HepG2 (cell line): ENCODE data around the gene PPP1R27. TPM values are rescaled to one million over a fixed set of nuclear protein-coding genes. Genes with fewer than 3 reads are reported as not detected.

Experiments
- ATM ChIP-seq: fragments of 450-650 bp; IDR thresholded peaks from 2 replicates; pipeline ENCODE4 v1.7.1; 2017; ENCODE audit warnings: mild to moderate bottlenecking, borderline replicate concordance
- CREB1 ChIP-seq, 2 experiments: fragments of 450-650 bp in 1 of 2; IDR thresholded peaks; 2 replicates each; pipeline ENCODE4 v1.6.1; 2016 to 2017; ENCODE audit warnings: control low read depth in 1 of 2, mild to moderate bottlenecking in 1 of 2, missing compliant biosample characterization in 1 of 2, missing genetic modification characterization in 1 of 2
- FOSL1 ChIP-seq: sonication (generic); formaldehyde crosslinking; IDR thresholded peaks from 2 replicates; pipeline ENCODE4 v1.9.0; 2021; ENCODE audit warnings: missing genetic modification reagents, borderline replicate concordance
- GZF1 ChIP-seq: sonication (generic); formaldehyde crosslinking; IDR thresholded peaks from 2 replicates; pipeline ENCODE4 v1.5.1; 2020; ENCODE audit warnings: mild to moderate bottlenecking, missing genetic modification reagents
- HMG20A ChIP-seq: IDR thresholded peaks from 2 replicates; pipeline ENCODE4 v1.6.1; 2016; ENCODE audit warnings: borderline replicate concordance
- KAT8 ChIP-seq: IDR thresholded peaks from 2 replicates; pipeline ENCODE4 v1.6.1; 2016; ENCODE audit warnings: missing genetic modification reagents, missing compliant biosample characterization
- LCORL ChIP-seq, 2 experiments: fragments of 450-650 bp in 1 of 2; sonication (generic) in 1 of 2; formaldehyde crosslinking in 1 of 2; IDR thresholded peaks; 2 replicates each; pipeline versions ENCODE4 v1.5.0 to v1.6.1; 2017 to 2020; ENCODE audit warnings: antibody characterized with exemption in 1 of 2, missing genetic modification reagents in 1 of 2
- MYPOP ChIP-seq: sonication (generic); formaldehyde crosslinking; IDR thresholded peaks from 2 replicates; pipeline ENCODE4 v1.8.1; 2023; ENCODE audit warnings: mild to moderate bottlenecking, moderate library complexity, missing genetic modification reagents
- NFIB ChIP-seq: sonication (generic); formaldehyde crosslinking; IDR thresholded peaks from 2 replicates; pipeline ENCODE4 v1.9.0; 2021; ENCODE audit warnings: missing genetic modification reagents, mild to moderate bottlenecking, borderline replicate concordance
- SETDB1 ChIP-seq: sonication (generic); formaldehyde crosslinking; IDR thresholded peaks from 2 replicates; pipeline ENCODE4 v1.5.1; 2020; ENCODE audit warnings: missing genetic modification reagents, mild to moderate bottlenecking, borderline replicate concordance
- SNRNP70 ChIP-seq: fragments of 200-400 bp; formaldehyde crosslinking; IDR thresholded peaks from 2 replicates; pipeline ENCODE4 v1.6.1; 2017; ENCODE audit warnings: mild to moderate bottlenecking, low read depth, low read length, moderate library complexity
- SPEN ChIP-seq: sonication (generic); formaldehyde crosslinking; IDR thresholded peaks from 2 replicates; pipeline ENCODE4 v1.5.1; 2020; ENCODE audit warnings: low read depth, mild to moderate bottlenecking, missing genetic modification reagents
- SSRP1 ChIP-seq: IDR thresholded peaks from 2 replicates; pipeline ENCODE4 v1.6.1; 2016; ENCODE audit warnings: control low read depth
- TBX3 ChIP-seq: fragments of 450-650 bp; IDR thresholded peaks from 2 replicates; pipeline ENCODE4 v1.6.1; 2017; ENCODE audit warnings: antibody characterized with exemption, mild to moderate bottlenecking, inconsistent platforms, borderline replicate concordance
- U2AF2 ChIP-seq: fragments of 200-400 bp; formaldehyde crosslinking; IDR thresholded peaks from 2 replicates; pipeline ENCODE4 v1.6.1; 2017; ENCODE audit warnings: low read depth, mild to moderate bottlenecking, low read length
- ZFP82 ChIP-seq: sonication (generic); formaldehyde crosslinking; IDR thresholded peaks from 2 replicates; pipeline ENCODE4 v1.5.1; 2020; ENCODE audit warnings: mild to moderate bottlenecking, missing genetic modification reagents, borderline replicate concordance
- ZMYM2 ChIP-seq: sonication (generic); formaldehyde crosslinking; IDR thresholded peaks from 2 replicates; pipeline ENCODE4 v1.8.0; 2022; ENCODE audit warnings: mild to moderate bottlenecking, missing genetic modification reagents
- ZNF101 ChIP-seq: sonication (generic); formaldehyde crosslinking; IDR thresholded peaks from 2 replicates; pipeline ENCODE4 v1.4.0; 2020; ENCODE audit warnings: mild to moderate bottlenecking, low read depth, missing genetic modification reagents, borderline replicate concordance
- ZNF205 ChIP-seq: IDR thresholded peaks from 2 replicates; pipeline ENCODE4 v1.6.1; 2018; ENCODE audit warnings: missing biosample characterization, missing genetic modification reagents
- ZNF264 ChIP-seq: sonication (generic); formaldehyde crosslinking; IDR thresholded peaks from 2 replicates; pipeline ENCODE4 v1.4.0; 2020; ENCODE audit warnings: missing genetic modification reagents
- ZNF367 ChIP-seq: sonication (generic); formaldehyde crosslinking; IDR thresholded peaks from 2 replicates; pipeline ENCODE4 v1.4.0; 2020; ENCODE audit warnings: missing genetic modification reagents, borderline replicate concordance
- ZNF576 ChIP-seq: sonication (generic); formaldehyde crosslinking; IDR thresholded peaks from 2 replicates; pipeline ENCODE4 v1.4.0; 2020; ENCODE audit warnings: mild to moderate bottlenecking, missing genetic modification reagents
- ZNF766 ChIP-seq: sonication (generic); formaldehyde crosslinking; IDR thresholded peaks from 2 replicates; pipeline ENCODE4 v1.5.0; 2020; ENCODE audit warnings: missing genetic modification reagents, borderline replicate concordance
- ZNF891 ChIP-seq: sonication (generic); formaldehyde crosslinking; IDR thresholded peaks from 2 replicates; pipeline ENCODE4 v1.5.0; 2020; ENCODE audit warnings: mild to moderate bottlenecking, missing genetic modification reagents
- polyA plus RNA-seq, 8 experiments: library from polyadenylated mRNA; depleted of rRNA in 3 of 8; stranded (reverse) in 7 of 8; unstranded in 1 of 8; fragments of >200 nt; fragmentation: Illumina TruSeq in 4 of 8; extraction: Trizol in 4 of 8; gene quantifications; 2 replicates each; pipeline versions ENCODE4 v1.2.1 to v1.2.3, GENCODE V29; 2011 to 2016; ENCODE audit warnings: low read depth in 4 of 8, missing spikeins in 1 of 8, mixed read lengths in 1 of 8; ENCODE audit not compliant: insufficient read depth in 1 of 8
- total RNA-seq, 5 experiments: library from RNA; depleted of rRNA; stranded (reverse); fragments of >200 nt; fragmentation: Illumina TruSeq; extraction: Trizol; gene quantifications; 2 replicates each; pipeline ENCODE4 v1.2.3, GENCODE V29; 2016; ENCODE audit warnings: low read depth in 1 of 5
- TF ChIP-seq, protein P1 (sequence below): sonication (generic); formaldehyde crosslinking; IDR thresholded peaks from 2 replicates; pipeline ENCODE4 v1.4.0; 2020; ENCODE audit warnings: missing genetic modification reagents
- TF ChIP-seq, protein P2 (sequence below): sonication (generic); formaldehyde crosslinking; IDR thresholded peaks from 2 replicates; pipeline ENCODE4 v1.4.0; 2020; ENCODE audit warnings: missing genetic modification reagents

Gene PPP1R27
- total and polyA plus RNA-seq, 2 of the 13 experiments (the other 11 are each of a cell fraction or from before 2014, with no cell fraction given), result 0.17 to 1.00 TPM

- no peak for TF ChIP-seq TBX3
- TF ChIP-seq ZNF766 (CRISPR knock-in tag), result 0 out of 2 replicates have a peak, but pooled peaks have one; percentile 35
- TF ChIP-seq SNRNP70, result no peak
- no peak for TF ChIP-seq ZNF367 (CRISPR knock-in tag)
- no peak for TF ChIP-seq LCORL (IDR thresholded peaks at IDR 0.05)
- 0 out of 2 replicates have a peak, but pooled peaks have one; percentile 14 for TF ChIP-seq LCORL (CRISPR knock-in tag; IDR thresholded peaks at IDR 0.05)
- TF ChIP-seq NFIB (CRISPR knock-in tag), result peak; percentile 61; the same call in 1 of the 2 replicates
- no peak for TF ChIP-seq HMG20A (CRISPR knock-in tag)
- TF ChIP-seq ZNF205 (CRISPR knock-in tag), result no peak; the same call in 1 of the 2 replicates
- TF ChIP-seq SPEN (CRISPR knock-in tag), result peak; percentile 15
- no peak for TF ChIP-seq ZFP82
- TF ChIP-seq CREB1 (IDR thresholded peaks at IDR 0.05), result no peak
- TF ChIP-seq CREB1 (CRISPR knock-in tag; IDR thresholded peaks at IDR 0.05), result no peak
- TF ChIP-seq, protein P1, sequence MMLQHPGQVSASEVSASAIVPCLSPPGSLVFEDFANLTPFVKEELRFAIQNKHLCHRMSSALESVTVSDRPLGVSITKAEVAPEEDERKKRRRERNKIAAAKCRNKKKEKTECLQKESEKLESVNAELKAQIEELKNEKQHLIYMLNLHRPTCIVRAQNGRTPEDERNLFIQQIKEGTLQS, result 0 out of 2 replicates have a peak, but pooled peaks have one; percentile 2
- TF ChIP-seq ATM, result no peak
- TF ChIP-seq GZF1, result no peak
- no peak; the same call in 1 of the 2 replicates for TF ChIP-seq ZNF576 (CRISPR knock-in tag)
- TF ChIP-seq FOSL1 (CRISPR knock-in tag), result 0 out of 2 replicates have a peak, but pooled peaks have one; percentile 3
- no peak for TF ChIP-seq ZNF101 (CRISPR knock-in tag)
- no peak for TF ChIP-seq KAT8
- peak; percentile 46; the same call in 1 of the 2 replicates for TF ChIP-seq ZNF264 (CRISPR knock-in tag)
- no peak for TF ChIP-seq U2AF2
- no peak for TF ChIP-seq SETDB1
- TF ChIP-seq, protein P2, sequence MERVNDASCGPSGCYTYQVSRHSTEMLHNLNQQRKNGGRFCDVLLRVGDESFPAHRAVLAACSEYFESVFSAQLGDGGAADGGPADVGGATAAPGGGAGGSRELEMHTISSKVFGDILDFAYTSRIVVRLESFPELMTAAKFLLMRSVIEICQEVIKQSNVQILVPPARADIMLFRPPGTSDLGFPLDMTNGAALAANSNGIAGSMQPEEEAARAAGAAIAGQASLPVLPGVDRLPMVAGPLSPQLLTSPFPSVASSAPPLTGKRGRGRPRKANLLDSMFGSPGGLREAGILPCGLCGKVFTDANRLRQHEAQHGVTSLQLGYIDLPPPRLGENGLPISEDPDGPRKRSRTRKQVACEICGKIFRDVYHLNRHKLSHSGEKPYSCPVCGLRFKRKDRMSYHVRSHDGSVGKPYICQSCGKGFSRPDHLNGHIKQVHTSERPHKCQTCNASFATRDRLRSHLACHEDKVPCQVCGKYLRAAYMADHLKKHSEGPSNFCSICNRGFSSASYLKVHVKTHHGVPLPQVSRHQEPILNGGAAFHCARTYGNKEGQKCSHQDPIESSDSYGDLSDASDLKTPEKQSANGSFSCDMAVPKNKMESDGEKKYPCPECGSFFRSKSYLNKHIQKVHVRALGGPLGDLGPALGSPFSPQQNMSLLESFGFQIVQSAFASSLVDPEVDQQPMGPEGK, result peak; percentile 74
- TF ChIP-seq ZNF891 (CRISPR knock-in tag), result no peak; the same call in 1 of the 2 replicates
- TF ChIP-seq SSRP1 (CRISPR knock-in tag), result no peak; the same call in 1 of the 2 replicates
- no peak for TF ChIP-seq MYPOP (CRISPR knock-in tag)
- no peak for TF ChIP-seq ZMYM2 (CRISPR knock-in tag)
Measured at GRCh38 chr17:81869221-81870130, 34.6 kb upstream of the PPP1R27 start (continued).
